ENCODE data around the gene FSHB.

DNA sequence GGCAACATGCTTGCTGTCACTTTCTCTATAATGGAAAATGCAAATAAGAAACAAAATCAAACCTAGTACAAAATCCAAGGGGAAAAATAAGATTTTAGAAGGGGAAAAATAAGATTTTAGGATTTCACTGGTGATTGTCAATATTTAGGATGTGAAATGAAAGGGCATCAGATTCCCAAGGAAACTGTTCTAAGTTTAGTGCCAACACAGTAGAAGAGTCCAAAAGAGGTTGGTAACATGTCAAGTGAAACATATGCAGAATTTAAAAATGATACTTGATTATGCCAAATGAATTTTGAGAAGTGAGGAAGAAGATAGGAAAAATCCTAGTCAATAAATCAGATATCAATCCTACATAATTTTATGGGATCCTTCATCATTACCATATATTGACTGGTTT is 46.4 kb downstream of the FSHB start:
- no peak for TF ChIP-seq SIN3A (IDR thresholded peaks at IDR 0.05; ENCODE audit: borderline replicate concordance, insufficient read depth, low read length)
- no peak for TF ChIP-seq POLR2AphosphoS5 (IDR thresholded peaks at IDR 0.05; ENCODE audit: low read depth, low read length)
- TF ChIP-seq TAF1 (IDR thresholded peaks at IDR 0.05; ENCODE audit: borderline replicate concordance, insufficient read depth, low read length) = no peak
